HG02759 (cell line): ENCODE data around the gene RDH5.

ENCODE experiments used
- ATAC-seq: cut with Tn5 transposase; IDR thresholded peaks from one replicate; pipeline ENCODE4 v1.9.1; 2021; ENCODE audit warnings: mild to moderate bottlenecking, moderate library complexity; ENCODE audit not compliant: unreplicated experiment

Gene RDH5

DNA sequence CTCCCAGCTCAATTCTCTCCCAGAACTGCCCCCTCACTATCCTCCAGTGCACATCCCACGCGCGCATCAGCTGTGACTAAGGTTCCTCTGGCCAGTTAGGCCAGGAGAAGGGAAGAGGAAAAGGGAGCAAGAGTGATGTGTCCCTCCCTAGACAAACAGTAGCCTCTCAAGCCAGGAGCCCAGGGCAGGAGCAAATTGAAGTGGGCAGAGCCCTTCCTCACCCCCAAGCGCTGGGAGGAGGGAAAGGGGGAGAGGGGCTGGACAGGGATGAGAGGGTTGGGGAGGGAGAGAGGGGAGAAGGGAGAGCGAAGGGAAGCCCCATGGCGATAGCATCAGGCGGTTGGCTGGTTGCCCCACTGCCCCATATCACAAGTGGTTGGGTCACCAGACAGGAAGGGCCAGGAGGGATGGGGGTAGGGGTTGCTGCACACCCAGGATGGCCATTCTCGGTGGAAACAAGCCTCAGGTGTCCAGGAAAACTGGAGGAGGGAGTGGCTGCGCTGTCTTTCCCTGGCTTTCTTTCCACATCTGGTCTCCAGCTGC is 7.5 kb downstream of the RDH5 start:
- ATAC-seq, result no peak

DNA sequence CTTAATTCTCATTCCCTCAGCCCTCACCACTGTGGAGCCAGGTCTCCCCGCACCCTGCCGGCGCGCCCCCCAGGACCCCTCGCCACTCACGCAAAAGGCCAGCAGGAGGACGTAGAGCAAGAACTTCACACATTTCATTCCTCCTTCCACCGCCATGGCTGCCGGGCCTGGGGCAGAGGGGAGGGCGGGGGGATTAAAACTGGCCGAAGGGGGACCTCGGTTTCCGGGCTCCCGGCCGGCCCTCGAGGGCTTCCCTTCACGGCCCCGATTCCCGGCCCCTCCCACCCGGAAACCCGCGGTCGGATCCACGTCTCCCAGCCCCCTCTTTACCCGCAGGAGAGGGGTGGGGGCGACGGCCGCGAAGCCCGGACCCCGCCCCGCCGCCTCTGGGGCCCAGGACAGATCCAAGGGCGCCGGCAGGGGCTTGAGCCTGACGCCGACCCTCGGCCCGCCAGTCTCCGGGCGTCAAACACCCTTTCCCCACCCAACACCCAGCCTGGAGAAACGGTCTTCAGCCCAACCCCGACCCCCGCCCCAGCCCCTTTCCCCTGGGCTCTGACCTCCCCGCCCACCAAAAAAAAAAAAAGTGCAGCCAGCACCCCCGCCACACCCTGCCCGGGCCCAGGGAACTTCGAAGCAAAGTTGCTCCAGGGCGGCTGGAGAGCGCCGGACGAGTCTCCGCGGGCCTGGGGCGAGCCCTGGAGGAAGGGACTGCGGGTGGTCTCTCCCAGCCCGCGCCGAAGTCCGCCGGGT is 8.2 kb downstream of the RDH5 start:
- ATAC-seq, result peak; percentile 2

DNA sequence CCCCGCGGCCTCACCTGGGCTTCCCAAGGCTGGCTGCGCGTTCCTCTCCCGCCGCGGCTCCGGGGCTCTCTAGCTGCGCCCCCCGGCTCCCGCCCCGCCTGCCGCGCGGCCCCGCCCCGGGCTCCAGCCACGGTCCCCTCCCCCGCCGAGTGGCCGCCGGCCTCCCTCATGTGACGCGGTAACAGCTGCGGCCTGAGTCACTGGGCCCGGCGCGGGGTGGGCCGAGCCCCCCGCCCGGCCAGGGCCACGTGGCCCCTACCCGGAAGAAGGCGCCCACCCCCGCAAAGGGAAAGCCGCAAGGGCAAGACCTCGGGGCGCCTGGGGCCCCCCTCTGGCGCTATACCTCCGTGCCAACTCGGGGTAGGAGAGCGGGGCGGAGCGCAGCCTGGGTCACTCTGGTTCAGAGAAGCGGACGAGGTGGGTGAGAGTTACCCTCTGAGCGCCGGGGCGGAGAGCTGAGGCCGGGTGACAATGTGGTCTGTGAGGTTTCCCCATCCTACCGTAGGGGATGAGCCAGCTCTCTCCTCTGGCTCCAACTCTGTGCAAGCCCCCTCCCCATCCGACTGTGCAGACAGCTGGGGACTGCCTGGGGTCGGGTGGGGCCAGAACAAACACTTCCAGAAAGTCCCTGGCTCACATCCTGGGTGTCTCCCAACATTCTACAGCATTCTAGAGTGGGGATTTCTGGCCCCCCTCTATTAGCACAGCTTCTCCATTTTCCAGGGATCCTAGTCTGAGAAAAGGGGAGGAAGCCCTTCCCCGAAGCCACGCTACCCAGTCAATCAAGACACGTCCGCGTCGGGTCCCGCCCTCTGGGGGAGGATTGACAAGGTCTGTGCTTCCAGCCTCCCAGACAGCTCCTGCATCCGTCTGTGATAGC is 9.0 kb downstream of the RDH5 start, which contains the start of gene CD63:
Gene CD63 (minus strand): TSS at position 71 of the 880 bp plus-strand sequence. CDS start 668 bp downstream, outside the sequence.
- ATAC-seq, result peak; percentile 75

DNA sequence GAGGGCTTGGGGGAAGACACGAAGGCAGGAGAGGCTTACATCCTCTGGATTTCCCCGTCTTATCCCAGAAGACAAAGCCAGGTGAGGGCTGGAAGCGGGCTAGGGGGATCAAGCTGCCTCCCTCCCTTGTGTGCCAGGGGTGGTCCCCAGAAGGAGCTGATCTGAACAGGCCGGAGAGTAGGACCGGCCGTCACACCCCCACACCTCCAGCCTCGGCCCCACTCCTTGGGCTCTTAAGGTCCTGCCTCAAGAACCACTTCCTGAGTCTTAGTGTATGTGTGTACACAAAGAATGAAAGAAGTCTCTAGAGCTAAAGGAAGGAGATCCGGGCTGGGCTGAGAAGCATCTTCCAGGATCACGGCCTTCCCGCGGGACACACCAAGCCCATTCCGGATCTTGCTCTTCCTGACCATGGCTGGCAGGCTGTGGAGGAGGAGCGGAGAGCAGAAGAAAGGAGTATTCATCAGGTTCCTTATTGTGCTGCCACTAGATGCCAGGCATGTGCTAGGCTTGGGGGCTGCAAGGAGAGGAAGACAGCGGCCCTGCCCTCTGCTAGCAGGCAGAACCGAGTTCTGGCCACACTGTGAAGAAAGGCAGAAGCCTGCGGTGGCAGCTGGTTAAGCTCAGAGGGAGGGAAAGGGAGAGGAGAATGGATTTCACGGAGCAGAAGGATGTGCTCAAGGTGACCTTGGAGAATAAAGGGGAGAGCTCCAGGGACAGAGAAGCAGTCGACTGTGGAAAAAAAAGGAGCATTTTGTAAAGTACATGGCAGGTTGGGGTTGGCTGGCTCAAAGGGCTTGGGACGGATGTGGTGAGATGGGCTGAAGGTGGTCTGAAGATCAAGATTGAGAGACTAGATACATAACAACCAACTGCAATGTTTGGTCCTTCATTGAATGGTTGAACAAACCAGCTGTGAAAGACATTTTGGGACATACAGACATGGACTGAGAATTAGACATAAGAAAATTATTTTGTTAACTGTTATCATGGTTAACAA is 9.9 kb downstream of the RDH5 start:
- peak; percentile 42 for ATAC-seq

DNA sequence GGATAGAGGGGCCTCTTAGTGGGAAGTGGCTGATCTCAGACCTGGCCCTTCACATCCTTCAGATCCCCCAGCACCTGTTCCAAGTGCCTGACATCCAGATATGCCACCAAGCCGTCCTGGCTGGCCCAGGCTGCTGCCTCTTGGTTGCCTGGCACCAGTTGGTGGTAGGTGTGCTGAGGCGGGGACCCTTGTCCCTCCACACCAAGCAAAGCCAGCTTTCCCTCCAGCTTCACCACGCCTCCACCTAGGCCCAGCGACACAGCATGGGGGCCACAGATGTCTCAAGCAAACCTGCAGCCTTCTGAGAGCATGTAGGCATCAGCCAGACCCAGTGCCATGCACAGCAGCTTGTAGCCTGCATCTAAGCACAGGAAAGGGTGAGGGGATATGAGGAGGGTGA is 12.1 kb downstream of the RDH5 start:
- no peak for ATAC-seq

DNA sequence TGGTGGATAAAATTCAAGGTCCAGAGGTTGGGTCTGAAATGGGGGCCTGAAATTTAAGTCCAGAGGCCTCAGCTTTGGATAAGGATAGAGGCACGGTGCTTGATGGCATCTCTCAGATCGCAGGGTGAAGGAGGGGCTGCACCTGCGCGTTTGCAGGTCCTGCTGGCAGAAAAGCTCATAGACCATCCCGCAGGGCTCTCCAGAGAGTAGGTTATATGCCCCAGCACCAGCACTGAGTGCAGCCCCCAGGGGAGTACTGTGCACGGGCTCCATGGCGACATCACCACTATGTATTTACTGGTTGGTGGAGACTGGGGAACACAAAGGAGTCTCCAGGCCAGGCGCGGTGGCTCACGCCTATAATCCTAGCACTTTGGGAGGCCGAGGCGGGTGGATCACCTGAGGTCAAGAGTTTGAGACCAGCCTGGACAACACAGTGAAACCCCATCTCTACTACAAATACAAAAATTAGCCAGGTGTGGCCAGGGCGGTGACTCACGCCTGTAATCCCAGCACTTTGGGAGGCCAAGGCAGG is 12.9 kb downstream of the RDH5 start:
- ATAC-seq, result no peak

DNA sequence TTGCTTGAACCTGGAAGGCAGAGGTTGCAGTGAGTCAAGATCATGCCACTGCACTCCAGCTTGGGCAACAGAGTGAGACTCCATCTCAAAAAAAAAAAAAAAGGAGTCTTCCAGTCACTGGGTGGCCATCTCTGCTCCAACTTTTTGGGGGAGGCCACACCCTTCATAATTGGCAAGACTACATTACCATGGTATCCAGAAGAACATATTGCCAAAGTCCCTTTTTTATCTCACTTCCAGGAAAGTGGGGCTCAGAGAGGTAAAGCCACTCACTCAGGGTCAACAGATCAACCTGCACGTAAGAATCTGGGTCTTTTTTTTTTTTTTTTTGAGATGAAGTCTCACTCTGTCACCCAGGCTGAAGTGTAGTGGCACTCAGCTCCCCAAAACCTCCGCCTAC is 13.7 kb downstream of the RDH5 start:
- ATAC-seq, result no peak

DNA sequence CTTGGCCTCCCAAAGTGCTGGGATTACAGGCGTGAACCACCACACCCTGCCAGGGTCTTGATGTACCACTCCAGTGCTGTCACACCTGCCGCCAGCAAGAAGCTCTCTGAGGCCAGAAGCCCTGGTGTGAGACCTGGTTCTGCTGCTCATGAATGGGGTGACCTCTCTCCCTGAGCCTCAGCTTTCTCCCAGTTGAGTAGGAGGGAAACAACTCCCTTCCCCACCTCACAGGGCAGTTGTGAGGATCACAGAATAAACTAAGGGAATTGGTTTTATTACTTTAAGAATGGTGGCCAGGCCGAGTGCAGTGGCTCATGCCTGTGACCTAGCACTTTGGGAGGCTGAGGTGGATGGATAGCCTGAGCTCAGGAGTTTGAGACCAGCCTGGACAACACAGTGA is 14.4 kb downstream of the RDH5 start:
- no peak for ATAC-seq

DNA sequence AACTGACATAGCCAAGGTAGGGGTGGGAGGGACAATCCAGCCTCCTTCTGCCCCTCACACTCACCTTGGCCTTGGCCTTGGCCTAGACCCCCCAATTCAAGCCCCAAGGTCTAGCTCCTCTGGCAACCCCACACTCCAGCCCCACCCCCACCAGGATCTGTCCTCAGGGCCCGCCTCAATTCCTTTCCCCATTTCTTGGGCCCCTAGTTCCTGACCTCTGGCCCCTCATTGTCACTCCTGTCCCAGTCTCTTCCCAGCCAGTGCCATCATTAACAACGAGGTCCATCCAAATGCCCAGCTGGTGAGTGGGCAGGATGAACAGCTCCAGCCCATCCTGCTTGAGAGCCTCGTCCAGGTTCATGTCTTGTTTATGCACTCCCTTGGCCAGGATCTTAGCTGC is 15.9 kb downstream of the RDH5 start:
- no peak for ATAC-seq

DNA sequence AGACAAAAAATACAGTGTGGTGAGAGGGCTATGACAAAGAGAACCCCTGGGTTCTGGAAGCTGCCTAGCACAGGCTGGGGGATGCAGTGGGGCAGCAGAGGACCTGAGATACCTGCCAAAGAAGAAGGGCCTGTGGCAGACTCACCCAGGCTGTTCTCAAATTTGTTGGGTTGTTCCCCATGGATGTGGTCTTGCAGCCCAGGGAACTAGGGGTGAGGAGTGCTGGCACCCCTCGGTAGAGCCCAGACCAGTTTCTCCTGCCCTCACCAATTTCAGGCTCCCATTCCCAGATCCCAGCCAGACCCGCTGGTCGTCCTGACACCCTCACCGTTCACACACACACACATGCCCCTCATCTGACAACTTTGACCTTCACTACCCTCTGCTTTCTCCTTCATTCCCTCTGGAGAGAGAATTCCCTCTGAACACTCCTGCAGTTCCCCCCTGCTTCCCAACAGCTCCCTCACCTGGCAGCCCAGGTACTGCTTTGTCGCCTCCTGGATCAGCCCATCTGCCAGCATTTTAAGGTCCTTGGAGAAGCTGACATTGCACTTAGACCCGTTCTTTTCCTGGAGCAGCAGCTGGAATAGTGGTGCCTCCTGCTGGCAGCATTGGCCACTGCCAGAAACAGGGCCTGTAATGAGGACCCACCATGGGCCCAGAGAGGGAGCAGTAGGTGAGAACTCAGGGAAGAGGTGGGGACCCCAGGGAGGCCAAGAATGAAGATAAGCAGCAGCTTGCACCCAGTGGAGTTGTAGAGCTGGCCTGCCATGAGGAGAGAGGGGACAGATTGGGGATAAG is 16.8 kb downstream of the RDH5 start:
- peak; percentile 34 for ATAC-seq

DNA sequence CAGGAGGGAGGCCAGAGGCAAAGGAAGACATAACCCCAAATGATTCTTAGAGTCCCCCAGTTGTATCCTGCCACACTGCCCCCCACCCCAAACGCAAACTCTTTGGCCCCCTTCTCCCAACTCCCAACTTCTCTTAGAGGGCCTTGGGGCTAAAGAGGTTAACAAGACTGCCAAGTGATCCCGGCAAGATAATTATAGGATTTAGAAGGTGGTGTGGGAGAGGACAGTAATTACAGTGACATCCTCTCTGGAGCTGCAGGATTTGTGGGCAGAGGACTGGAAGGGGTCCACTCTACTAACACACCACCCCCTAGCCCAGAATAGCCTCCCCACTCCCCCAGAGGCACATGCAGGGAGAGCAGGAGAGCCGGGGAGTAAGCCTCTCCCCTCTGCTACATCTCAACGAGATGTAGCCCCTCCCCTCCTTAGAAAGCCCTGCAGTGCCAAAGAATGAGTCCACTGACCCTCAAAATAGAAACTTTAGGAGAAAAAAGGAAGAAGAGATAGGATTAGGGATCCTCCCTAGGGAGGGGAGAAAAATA is 17.5 kb downstream of the RDH5 start:
- peak; percentile 14 for ATAC-seq

DNA sequence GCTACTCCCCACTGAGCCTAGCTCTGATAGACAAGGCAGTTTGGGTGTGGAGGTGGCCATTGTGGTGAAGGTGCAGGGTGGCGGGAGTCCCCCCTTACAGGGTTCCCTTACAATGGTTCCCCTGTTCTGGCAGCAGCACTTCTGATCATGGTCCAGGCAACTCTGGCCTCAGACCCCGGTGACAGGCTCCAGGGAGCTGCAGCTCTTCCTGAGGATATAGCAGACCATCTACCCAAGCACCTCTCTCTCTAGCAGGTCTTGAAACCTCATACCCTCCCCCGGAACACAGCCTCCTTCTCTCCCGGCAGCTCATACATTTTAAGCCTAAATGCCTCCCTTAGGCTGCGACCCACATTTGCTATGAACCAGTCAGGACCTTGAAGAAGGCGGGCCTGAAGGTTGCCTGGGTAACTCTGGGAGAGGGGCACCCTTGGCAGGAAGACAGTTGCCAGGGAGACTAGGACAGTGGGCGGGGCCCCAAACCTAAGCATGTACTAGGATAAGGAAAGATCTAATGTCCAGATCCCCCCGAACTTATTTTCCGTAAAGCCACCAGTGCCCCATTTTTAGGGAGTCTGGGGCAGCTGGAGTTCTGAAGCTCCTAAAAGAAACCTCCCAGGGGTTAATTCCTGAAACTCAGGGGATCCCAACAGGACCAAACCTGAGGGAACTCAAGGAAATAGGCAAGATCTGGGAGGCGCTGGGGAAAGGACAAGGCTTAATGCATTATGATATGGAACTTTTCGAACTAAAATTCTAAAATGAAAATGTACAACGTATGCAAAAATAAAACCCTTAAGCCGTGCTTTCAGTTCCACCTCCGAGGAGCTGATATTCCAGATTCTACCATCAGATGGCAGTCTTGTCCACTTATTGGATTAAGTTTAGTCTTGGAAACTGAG is 18.2 kb downstream of the RDH5 start:
- ATAC-seq, result peak; percentile 86

DNA sequence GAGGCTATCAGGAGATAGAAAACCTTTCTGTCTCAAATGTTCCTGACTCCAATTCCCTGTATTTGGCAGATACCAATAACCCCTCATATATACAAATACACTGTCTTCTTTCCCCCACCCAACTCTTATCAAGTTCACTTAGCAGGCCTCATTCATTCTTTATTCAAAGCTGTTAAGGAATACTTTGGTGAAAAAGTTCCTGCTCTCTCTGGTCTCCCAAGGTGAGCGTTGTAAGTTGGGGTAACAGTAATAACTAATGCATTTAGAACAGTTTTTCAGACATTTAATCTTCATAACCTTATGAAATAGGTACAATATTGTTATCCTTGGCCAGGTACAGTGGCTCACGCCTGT is 18.8 kb downstream of the RDH5 start:
- ATAC-seq, result no peak

DNA sequence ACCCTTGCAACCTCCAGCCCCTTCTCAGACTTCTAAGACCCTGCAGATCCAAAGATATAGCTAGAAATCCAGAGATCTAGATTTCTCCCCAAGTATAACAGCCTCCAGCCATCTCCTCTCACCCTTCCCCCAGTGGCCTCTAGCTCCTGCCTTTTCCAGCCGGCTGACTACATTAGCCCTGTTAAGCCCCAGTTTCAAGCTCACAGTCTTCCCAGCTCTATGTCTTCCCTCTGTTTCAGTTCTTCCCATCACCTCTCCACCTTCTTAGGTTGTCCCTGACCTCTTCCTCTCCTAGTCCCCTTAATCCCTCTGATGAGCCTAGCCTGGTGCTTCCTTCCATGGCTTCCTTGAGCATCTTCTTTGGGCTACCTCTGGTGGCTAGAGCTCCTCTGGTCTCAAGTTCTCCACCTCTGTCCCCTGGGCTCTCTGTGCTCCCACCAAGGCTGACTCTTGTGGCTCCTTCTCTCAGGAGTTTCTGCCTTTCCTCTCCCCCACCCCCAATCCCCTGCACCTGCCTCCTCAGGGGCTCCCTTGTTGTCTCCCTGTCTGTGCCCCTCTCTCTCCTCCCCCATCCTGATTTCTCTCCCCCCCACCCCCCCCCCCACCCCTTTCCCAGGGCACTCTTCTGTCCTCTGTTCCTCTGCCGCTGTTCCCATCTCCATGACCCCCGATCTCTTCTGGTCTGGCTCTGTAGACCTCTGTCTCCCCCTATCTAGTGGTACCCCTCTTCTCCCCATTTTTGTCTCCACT is 21.9 kb downstream of the RDH5 start:
- no peak for ATAC-seq

DNA sequence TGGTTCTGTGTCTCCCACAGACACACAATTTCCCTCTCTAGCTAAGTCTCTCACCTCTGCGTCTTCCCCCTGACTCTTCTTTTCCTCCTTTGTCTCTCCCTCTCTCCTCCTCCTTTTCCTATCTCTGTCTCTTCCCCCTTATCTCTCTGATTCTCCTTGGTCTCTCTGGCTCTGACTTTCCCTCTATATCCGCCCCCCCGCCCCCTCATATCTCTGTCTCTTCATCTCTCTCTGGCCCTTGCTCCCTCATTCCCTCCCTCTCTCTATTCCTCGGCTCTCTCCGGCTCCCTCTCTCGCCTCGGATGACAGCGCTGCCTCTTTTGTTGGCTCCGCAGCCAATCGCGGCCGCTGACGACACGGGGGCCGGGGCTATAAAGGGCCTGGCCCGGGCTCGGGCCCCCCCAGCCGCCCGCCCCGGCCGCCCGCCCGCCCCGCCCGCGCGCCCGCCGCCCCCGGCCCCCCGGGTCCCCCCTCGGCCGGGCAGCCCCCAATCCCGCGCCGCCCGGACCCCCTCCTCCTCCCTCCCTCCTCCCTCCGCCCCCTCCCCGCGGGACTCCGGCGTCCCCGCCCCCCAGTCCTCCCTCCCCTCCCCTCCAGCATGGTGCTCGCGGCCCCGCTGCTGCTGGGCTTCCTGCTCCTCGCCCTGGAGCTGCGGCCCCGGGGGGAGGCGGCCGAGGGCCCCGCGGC is 22.7 kb downstream of the RDH5 start, which contains the start of gene GDF11:
Gene GDF11 (plus strand): TSS at position 404 of the 687 bp plus-strand sequence. CDS start 195 bp downstream, at position 599.
- ATAC-seq, result peak; percentile 42

DNA sequence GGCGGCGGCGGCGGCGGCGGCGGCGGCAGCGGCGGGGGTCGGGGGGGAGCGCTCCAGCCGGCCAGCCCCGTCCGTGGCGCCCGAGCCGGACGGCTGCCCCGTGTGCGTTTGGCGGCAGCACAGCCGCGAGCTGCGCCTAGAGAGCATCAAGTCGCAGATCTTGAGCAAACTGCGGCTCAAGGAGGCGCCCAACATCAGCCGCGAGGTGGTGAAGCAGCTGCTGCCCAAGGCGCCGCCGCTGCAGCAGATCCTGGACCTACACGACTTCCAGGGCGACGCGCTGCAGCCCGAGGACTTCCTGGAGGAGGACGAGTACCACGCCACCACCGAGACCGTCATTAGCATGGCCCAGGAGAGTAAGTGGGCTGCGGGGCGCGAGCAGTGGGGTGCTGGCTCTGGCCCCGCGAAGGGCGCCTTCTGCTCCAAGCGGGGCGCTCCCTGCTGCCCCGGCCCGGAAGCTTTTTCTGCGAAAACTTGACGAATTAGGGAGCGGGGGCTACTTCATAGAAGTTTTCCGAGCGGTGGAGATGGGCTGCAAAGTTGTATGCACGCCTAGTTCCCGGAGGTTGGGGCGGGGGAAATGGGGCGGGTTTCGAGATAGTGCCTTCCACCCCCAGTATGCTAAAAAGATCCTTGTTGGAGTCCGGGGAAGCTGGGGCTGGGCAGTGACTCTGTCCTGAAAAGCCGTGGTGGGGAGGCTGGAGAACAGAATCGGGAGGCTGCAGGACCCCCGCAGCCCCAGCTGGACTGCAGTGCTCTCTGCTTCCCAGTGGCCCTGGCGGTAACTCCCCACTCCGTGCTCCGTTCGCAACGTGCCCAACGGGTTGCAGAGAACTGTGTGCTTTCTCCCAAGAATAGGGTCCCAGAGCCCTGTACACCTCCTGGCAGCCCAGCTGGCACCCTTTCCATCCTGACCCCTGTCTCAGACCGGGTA is 23.5 kb downstream of the RDH5 start:
- peak; percentile 61 for ATAC-seq
